Left ventricle myocardium inferior (tissue), 1 donor: ENCODE results near the gene CST3. TPM values are rescaled to one million over a fixed set of nuclear protein-coding genes. Genes with fewer than 3 reads are reported as not detected.

Experiments
- DNase-seq: peaks from one replicate; pipeline ENCODE4 v3.0.0-alpha.2; 2020
- H3K27ac ChIP-seq: fragments of 200-600 bp; replicated peaks from 2 replicates; pipeline ENCODE4 v1.8.0; 2021
- H3K27me3 ChIP-seq: fragments of 200-600 bp; 2 replicates; pipeline ENCODE4 v1.8.0; 2021; ENCODE audit warnings: low read depth
- H3K36me3 ChIP-seq: fragments of 200-600 bp; 2 replicates; pipeline ENCODE4 v1.8.0; 2021
- H3K4me1 ChIP-seq: fragments of 200-600 bp; 2 replicates; pipeline ENCODE4 v1.8.0; 2021
- H3K4me3 ChIP-seq: fragments of 200-600 bp; 2 replicates; pipeline ENCODE4 v1.8.0; 2021; ENCODE audit warnings: mild to moderate bottlenecking, moderate library complexity
- H3K9me3 ChIP-seq: fragments of 200-600 bp; replicated peaks from 2 replicates; pipeline ENCODE4 v1.8.0; 2021
- intact Hi-C: fragments of 100-400 bp; cut with micrococcal nuclease; formaldehyde crosslinking; loops from one replicate; pipeline ENCODE4 v1.11.0; 2022
- total RNA-seq: library from RNA; stranded (reverse); fragmentation: NEBNext Ultra II Directional; extraction: Animal tissue kit (Norgen Biotek cat#: 25700); gene quantifications from one replicate; pipeline ENCODE4 v1.2.1, GENCODE V29; 2021
- TF ChIP-seq, protein P1 (sequence below): fragments of 200-600 bp; IDR thresholded peaks from 2 replicates; pipeline ENCODE4 v1.8.0; 2021; ENCODE audit warnings: antibody characterized with exemption, mild to moderate bottlenecking, borderline replicate concordance
- donor health status: DM: no; HTN: yes; CAD: no; lungs with severe emphysema.

Gene CST3
- total RNA-seq, 1 donor from 2014 or later, result 576 TPM

DNA sequence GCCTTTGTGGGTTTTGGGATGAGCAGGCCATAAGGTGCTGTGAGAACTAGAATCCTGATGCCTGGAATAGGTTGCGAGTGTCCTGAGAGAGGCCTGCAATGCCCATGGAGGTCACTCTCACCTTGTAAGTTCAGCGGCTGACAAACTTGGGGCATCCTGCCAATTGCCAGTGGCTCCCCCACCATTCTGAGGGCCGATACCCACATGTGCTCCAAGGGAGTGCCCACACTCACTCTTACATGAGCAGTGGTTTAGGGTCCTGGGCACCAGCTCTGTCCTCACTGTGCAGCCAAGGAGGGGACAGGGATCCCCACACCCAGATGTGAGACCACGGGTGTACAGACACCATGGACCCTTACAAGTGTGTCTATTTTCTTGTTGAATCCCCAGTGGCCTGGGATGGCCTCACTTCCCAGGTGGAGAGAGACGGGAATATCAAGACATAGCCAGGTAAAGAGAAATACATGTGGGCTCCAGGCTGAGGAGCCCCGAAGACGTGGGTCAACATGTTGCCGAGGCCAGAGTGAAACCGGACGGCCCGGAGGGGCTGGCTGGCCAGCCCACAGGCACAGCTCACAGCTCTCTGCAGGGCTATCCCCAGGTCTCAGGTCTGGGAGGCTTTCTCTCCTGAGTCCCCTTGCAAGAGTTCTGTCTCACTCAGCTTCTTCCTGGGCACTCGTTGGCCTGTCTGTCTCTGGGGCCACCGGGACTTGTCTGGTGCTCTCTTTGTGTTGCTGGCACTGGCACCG, 30.1 kb downstream of the CST3 start:
- TF ChIP-seq, protein P1, sequence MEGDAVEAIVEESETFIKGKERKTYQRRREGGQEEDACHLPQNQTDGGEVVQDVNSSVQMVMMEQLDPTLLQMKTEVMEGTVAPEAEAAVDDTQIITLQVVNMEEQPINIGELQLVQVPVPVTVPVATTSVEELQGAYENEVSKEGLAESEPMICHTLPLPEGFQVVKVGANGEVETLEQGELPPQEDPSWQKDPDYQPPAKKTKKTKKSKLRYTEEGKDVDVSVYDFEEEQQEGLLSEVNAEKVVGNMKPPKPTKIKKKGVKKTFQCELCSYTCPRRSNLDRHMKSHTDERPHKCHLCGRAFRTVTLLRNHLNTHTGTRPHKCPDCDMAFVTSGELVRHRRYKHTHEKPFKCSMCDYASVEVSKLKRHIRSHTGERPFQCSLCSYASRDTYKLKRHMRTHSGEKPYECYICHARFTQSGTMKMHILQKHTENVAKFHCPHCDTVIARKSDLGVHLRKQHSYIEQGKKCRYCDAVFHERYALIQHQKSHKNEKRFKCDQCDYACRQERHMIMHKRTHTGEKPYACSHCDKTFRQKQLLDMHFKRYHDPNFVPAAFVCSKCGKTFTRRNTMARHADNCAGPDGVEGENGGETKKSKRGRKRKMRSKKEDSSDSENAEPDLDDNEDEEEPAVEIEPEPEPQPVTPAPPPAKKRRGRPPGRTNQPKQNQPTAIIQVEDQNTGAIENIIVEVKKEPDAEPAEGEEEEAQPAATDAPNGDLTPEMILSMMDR, result no peak
- no peak overlapping the region for H3K4me3 ChIP-seq
- no peaks in the 10 kb centered on the region for H3K36me3 ChIP-seq
- no peaks in the 10 kb centered on the region for H3K9me3 ChIP-seq
- intact Hi-C loops, result loop anchor here (10.0 kb wide), 1 partner anchor 163 kb away; no protein-coding TSS in a partner anchor
- peaks cover 4% of the 10 kb centered on the region for H3K4me1 ChIP-seq
- H3K27me3 ChIP-seq, result peaks cover 19% of the 10 kb centered on the region
- no peak for DNase-seq
- no peak overlapping the region for H3K27ac ChIP-seq

DNA sequence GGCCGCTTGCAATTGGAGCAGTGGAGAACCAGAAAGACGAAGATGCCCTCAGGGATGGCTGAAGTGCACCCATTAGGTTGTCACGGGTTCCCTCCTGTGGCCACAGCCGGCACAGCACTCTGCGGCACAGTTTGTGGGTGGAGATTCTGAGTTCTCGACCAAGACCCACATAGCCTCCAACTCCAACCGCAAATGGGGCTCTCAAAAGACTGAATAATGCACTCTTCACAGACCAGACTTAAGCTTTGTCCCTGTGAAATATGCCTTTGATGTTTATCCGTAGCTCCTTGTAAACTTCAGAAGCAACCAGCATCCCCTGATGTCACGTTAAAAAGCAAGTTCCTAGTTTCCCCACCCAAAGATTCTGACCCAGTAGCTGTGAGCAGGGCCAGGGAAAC, 31.1 kb downstream of the CST3 start:
- Histone ChIP-seq H3K4me1 (peaks cover 4% of the 10 kb centered on the region), H3K4me3 (no peak overlapping the region), H3K27ac (no peak overlapping the region), H3K9me3 (no peaks in the 10 kb centered on the region), H3K36me3 (no peaks in the 10 kb centered on the region), H3K27me3 (peaks cover 29% of the 10 kb centered on the region)
- intact Hi-C loops, result loop anchor here (10.0 kb wide), 1 partner anchor 162 kb away; no protein-coding TSS in a partner anchor
- peak; percentile 77 for DNase-seq
- TF ChIP-seq, protein P1, result peak; percentile 93

DNA sequence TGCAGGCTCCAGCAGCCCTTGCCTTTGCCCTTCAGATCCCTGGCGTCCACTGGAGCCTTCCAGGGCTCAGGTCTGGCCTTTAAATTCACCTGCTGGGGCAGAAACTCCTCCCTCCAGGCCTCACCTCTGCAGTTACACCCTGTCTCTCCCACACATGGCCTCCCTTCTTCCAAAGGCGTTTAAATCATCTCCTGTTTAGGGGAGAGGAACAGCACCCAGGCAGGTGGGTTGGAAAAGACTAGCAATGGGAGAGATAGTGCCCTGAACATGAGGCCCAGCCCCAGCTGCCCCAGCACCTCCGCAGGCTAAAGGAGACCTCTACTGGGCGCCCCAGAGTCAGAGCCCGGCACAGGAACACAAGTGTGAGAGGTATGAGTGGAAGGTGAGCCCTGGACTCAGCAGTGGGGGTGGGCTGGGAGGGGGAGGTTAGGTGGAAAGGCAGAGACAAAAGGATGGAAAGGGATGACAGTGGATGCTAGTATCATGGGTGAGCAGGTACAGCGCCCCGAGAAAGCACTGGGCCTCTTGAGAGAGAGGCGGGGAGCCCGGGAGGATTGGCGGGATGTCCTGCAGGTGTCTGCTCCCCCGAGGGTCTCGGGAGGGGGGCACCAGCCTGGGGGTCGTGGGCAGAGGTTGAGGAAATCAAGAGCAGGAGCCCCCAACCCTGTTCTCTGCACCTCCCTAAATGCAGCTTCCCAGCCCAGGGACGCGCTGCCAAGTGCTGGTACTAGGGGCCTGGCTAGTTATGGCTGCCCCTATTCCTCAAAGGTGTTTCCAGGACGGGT, 31.7 kb downstream of the CST3 start, which contains the start of gene CST9:
Gene CST9 (minus strand): TSS at position 51 of the 785 bp plus-strand sequence. CDS start 53 bp downstream, outside the sequence.
- Histone ChIP-seq H3K27me3 (peaks cover 32% of the 10 kb centered on the region), H3K9me3 (no peaks in the 10 kb centered on the region), H3K27ac (no peak within 1 kb of the TSS), H3K4me3 (no peak within 1 kb of the TSS), H3K36me3 (no peaks in the 10 kb centered on the region), H3K4me1 (peaks cover 4% of the 10 kb centered on the region)
- DNase-seq, result no peak
- TF ChIP-seq, protein P1, result no peak
- intact Hi-C loops, result loop anchor here (10.0 kb wide), 1 partner anchor 161 kb away; no protein-coding TSS in a partner anchor

DNA sequence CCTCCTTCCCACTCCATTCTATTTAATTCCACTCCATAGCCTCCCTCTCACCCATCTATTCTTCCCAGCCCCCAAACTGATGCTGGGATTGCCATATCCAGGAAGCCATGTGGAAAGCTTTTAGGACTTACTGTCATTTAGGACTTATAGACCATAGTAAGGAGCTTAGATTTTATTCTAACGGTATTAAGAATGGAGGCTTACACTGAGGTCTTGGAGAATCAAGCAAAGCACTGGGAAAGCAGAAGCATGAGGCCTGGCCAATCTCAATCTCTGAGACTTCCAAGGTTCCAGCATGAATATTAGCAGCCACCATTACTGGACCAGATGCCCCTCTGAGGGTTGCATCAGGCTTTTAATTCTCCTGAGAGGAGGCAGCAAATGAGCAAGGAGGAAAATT, 33.4 kb downstream of the CST3 start:
- Histone ChIP-seq H3K4me1 (peaks cover 4% of the 10 kb centered on the region), H3K27ac (no peak overlapping the region), H3K27me3 (peaks cover 32% of the 10 kb centered on the region), H3K36me3 (no peaks in the 10 kb centered on the region), H3K4me3 (no peak overlapping the region), H3K9me3 (no peaks in the 10 kb centered on the region)
- intact Hi-C loops, result loop anchor here (10.0 kb wide), 1 partner anchor 160 kb away; no protein-coding TSS in a partner anchor
- TF ChIP-seq, protein P1, result no peak
- no peak for DNase-seq

DNA sequence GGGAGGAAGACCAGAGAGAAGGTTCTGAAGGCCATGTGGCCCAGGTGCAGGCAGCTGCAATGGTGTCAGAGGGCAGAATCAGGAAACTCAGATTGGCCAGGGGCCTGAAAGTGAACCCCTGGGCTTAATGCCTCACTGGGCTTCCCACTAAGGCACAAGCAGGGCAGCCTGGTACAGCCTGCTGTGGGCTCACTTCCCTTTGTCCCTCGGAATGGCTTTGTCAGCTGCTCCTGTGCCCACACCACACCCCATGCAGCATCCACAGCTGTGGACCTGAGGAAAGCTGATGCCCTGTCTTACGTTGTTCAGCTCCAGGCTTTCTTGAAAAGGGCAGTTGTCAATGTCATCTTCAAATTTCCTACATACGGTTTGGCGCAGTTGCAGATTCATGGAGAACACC, 34.4 kb downstream of the CST3 start:
- Histone ChIP-seq H3K27ac (no peak overlapping the region), H3K9me3 (no peaks in the 10 kb centered on the region), H3K4me1 (peaks cover 4% of the 10 kb centered on the region), H3K36me3 (no peaks in the 10 kb centered on the region), H3K4me3 (no peak overlapping the region), H3K27me3 (peaks cover 32% of the 10 kb centered on the region)
- DNase-seq, result no peak
- TF ChIP-seq, protein P1, result no peak
- intact Hi-C loops, result loop anchor here (10.0 kb wide), 1 partner anchor 159 kb away; no protein-coding TSS in a partner anchor
